ENCODE measurements around the gene ANO1.

- TF ChIP-seq CTCF (IDR thresholded peaks at IDR 0.05) (no peak), POLR2A (IDR thresholded peaks at IDR 0.05) (no peak)
These were observed 6.2 kb downstream of the ANO1 start for GRCh38 chr11:70084046-70084984.

Data from Peyer's patch (tissue), 4 donors.